Measurements from ENCODE around the gene CACNA1F.

GRCh38 chrX:49233176-49233575 is at the start of gene CACNA1F:
- TF ChIP-seq CTCF (IDR thresholded peaks at IDR 0.05) (no peak), POLR2A (IDR thresholded peaks at IDR 0.05) (no peak)

All from thyroid gland (tissue), 4 donors.